ENCODE results near the gene RAB3B.

GRCh38 chr1:51907079-51907702 lies 83.3 kb downstream of the RAB3B start:
- TF ChIP-seq, protein P1, sequence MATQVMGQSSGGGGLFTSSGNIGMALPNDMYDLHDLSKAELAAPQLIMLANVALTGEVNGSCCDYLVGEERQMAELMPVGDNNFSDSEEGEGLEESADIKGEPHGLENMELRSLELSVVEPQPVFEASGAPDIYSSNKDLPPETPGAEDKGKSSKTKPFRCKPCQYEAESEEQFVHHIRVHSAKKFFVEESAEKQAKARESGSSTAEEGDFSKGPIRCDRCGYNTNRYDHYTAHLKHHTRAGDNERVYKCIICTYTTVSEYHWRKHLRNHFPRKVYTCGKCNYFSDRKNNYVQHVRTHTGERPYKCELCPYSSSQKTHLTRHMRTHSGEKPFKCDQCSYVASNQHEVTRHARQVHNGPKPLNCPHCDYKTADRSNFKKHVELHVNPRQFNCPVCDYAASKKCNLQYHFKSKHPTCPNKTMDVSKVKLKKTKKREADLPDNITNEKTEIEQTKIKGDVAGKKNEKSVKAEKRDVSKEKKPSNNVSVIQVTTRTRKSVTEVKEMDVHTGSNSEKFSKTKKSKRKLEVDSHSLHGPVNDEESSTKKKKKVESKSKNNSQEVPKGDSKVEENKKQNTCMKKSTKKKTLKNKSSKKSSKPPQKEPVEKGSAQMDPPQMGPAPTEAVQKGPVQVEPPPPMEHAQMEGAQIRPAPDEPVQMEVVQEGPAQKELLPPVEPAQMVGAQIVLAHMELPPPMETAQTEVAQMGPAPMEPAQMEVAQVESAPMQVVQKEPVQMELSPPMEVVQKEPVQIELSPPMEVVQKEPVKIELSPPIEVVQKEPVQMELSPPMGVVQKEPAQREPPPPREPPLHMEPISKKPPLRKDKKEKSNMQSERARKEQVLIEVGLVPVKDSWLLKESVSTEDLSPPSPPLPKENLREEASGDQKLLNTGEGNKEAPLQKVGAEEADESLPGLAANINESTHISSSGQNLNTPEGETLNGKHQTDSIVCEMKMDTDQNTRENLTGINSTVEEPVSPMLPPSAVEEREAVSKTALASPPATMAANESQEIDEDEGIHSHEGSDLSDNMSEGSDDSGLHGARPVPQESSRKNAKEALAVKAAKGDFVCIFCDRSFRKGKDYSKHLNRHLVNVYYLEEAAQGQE (IDR thresholded peaks at IDR 0.05; ENCODE audit: insufficient read depth in 1 of 2, low read depth in 2 of 2, low read length in 2 of 2), result no peak
- TF ChIP-seq POLR2AphosphoS5 (IDR thresholded peaks at IDR 0.05; ENCODE audit: low read depth, low read length), result no peak
- TF ChIP-seq TAF1 (IDR thresholded peaks at IDR 0.05; ENCODE audit: borderline replicate concordance, insufficient read depth, low read length), result no peak
- TF ChIP-seq SIN3A (IDR thresholded peaks at IDR 0.05; ENCODE audit: borderline replicate concordance, insufficient read depth, low read length), result no peak

Measured in PFSK-1 (cell line).